NCI-H1105 treated with DMSO at 0.1 percent for 48 hours (cell line): ENCODE measurements around the gene CELF4.

ENCODE experiments used
- DNase-seq: peaks from one replicate; lab custom pipeline; 2025; lab: John Stamatoyannopoulos, UW

CELF4 gene

DNA sequence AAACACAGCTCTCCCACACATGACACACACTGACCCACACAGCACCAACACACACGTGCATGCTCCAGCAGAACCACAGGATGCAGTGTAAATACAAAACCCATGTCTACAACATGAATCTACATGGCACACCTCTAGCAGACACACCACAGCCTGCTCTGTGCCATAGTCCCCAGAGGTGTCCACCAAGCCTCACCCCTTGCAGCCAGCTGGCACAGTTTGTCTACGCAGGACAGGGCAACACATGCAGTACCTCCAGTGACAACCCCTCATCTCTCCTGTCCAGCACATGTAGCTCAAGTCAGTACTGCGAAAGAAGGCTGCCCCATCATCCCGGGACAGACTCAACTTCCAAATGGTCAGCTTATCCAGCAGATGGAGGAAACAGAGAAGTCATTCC lies 18.9 kb downstream of the CELF4 start:
- no peak for DNase-seq

DNA sequence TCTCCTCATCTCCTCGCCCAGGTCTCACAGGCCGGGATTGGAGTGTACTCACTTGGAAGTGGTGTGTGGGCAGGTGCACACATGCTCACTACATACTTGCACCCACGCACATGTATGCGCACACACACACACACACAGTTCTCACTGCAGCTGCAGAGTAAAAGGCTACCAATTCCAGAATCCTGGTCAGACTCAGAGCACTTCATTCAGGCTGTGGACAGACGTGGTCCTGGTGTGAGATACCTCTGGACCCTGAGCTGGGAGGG lies 19.4 kb downstream of the CELF4 start:
- DNase-seq, result no peak

DNA sequence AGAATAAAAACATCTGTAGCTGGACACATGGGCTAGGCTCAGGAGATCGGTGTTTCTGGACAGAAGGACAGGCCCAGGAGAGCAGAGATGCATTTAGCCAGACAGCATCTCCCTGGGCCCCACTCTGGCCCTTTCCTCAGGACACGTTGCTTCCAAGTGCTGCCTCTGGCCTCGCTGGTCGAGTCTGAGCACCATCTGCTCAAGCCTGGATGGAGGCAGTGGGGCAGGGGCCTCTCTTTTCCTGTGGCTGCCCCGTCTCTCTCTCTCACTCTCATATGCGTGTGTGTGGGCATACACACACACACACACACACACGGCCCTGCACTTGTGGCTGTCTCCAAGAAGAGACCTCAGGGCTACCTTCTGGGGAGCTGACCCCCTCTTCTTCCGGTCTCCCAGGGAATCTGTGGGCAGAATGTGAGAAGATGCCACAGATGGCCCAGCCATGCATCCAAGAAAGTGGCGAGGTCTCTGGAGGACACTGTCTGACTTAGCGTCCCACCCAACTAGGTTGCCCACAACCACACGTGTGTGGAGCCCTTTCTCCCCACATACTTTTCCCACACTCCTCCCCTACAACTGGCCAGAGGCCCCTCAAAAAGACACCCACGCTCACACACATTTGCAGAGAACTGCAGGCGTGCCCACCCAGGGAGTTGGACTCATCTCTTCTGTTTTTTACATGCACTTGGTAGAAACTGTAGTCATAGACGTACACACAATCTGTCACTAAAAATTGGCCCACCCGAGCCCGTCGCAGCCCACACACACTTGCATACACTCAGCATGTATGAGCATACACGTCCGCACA lies 19.9 kb downstream of the CELF4 start:
- no peak for DNase-seq

DNA sequence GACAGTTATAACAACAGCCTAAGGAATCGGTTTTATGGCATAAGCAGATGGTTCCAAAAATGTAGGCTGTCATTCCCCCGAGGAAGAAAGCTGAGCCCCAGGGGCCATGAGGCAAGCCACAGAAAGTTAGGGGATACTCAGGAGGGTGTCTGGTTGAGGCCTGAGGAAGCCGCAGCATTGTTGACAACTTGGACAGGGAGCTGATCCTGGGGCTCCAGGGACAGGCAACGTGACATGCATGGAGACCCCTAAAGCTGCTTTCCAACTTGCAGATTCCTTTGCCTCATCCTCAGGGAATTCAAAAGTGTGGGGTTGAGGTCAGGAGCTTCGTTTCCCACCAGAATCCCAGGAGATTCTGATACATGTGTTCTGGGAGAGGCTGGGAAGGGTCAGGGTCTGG lies 20.9 kb downstream of the CELF4 start:
- no peak for DNase-seq

DNA sequence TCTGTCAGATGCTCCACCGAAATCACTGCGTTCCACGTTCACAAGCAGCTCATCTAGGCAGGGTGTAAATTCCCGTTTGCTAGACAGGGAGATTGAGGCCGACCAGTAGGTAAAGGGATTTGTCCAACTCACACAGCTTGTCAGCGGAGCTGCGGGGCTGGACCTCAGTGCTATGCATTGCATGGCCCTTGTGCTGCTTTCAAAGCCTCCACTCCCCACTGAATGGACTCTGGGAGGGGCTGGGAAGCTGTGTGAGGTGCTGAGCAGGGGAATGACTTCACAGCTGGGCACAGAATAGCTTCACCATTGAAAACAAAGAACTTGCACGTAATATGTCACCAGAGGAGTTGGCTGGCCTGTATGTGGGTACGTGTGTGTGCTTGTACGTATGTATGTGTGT lies 21.4 kb downstream of the CELF4 start:
- DNase-seq, result no peak

DNA sequence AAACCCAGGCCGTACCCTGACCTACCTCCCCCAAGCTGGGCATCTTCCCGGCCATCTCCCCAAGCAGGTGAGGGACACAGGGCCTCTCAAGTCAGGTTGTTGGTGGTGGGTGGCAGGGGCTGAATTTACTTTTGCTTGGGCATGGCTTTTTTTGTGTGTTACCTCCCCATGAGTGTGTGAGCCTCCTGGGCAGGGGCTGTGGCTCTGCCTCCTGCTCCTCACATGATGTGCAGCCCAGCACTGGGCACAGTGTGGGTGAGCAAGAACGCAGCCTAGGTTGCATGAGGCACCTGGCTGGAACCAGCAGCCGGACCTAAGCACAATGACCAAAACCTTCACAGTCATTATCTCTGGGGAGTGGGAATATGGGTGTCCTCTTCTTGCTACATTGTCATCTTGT lies 22.3 kb downstream of the CELF4 start:
- no peak for DNase-seq

DNA sequence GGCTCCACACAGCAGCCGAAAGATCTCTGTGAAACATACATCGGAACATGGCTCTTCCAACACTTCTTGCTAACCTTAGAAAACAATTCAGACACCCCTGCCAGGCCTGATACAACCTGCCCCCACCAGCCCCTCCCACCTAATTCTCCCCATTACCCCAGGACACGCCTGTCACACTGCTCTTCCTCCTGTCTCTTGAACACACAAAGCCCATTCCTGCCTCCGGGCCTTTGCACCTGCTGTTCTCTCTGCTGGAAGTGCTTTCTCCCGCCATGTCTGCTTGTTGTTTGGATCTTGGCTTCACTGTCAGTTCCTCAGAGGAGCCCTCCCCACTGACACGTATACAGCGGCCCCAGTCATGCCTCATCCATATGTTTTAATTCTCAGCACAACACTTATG lies 24.1 kb downstream of the CELF4 start:
- DNase-seq, result no peak

DNA sequence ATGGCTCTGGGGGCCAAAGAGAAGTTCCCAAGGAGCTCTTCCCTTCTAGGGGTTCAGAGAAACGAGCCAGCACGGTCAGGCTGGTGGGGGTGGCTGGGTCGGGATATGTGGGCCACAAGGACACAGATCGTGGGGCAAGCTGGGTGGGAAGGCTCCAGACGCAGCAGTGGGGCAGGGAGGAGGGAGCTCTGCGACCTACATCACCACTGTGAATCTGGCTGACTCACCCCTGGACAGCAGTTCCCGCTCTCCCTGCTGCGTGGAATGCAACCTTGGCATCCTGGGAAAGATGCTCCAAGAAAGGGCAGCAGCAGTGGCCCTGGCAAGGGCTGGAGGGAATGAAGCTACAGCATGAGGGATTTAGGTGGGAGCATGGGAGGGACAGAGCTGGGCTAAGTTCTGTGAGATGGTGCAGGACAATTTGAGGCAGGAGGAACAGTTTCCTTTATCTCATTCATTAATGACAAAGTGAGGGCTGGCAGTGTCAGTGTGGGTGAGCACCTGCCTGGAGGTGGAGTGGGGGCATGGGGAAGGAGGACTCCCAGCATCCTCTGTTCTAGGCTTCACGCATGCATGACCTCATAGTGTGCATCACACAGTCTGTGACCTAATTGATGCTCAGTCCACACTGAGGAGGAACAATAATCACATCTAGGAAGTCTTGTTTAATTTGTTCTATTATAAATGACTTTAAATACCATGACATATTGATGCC lies 25.0 kb downstream of the CELF4 start:
- no peak for DNase-seq

DNA sequence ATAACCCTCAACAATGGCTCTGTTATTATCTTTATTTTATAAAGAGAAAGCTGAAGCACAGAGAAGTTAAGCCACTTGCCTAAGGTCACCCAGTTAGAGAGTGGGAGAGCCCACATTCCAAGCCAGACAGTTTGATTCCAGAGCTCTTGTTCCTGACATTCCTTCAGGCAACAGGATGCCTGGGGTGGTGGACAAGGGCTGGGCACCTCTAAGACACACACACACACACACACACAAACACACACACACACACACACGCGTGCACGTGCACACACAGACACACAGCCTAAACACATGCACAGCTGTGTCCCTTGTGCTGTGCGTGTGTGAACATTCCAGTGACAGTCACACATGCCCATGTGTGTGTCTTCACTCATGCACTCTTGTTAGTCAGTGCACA lies 26.4 kb downstream of the CELF4 start:
- no peak for DNase-seq

DNA sequence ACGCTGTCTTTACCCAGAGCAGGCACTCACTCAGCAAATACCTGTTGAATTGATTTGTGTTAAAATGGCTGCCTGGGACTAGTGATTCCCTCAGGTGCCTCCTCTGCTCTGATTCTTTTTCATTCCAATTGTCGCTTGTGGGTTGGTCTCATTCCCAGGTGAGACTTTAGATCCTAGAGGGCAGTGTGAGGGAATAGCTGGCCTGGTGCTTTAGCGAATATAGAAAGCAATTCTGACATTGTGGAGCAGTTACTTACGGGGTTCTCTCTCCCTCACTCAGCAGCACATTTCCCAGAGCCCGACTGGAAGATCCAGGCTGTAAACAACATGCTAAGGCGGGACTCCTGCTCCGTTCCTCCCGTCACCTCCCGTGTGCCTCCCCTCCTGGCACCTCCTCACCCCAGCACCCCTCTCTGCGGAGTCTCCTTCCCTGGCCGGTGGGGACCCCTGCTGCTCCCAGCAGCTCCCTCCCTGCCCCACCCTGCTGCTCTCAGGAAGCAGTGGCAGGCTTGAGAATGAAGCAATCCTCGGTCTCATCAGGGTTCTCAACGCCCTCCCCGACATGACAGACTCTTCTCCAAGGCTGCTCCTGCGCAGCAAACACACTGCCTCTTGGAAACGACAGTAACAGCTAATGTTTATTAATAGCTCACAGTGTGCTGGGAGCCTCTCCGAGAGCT lies 26.9 kb downstream of the CELF4 start:
- no peak for DNase-seq

DNA sequence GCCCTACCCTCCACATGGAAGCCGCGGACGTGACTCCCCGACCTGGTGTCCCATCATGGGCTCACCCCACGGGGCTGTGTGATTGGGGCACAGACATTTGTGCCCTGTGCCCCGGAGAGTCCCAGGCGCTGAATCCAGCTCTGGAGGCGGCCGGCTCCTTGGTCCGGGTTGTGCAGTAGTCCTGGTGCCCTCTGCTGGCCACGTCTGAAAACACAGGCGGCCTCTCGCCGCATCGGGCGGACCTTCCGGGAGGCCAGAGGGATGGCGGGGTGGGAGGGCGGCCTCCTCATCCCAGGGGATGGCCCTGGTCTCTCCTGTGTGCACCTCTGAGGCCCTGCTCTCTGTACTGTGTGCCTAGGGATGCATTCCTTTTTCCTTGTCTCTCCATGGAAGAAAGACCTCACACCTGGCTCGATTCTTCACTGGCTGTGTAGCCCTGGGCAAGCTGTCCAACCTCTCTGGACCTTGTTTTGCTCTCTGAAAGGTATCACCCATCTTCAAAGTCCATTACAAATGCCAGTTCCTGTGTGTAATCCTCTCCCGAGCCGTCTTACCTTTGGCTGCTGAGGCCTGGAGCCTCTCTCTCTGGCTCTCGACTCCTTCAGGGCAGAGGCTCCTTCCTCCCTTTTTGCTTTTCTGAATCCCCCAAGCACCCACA lies 27.6 kb downstream of the CELF4 start:
- DNase-seq, result peak; percentile 7

DNA sequence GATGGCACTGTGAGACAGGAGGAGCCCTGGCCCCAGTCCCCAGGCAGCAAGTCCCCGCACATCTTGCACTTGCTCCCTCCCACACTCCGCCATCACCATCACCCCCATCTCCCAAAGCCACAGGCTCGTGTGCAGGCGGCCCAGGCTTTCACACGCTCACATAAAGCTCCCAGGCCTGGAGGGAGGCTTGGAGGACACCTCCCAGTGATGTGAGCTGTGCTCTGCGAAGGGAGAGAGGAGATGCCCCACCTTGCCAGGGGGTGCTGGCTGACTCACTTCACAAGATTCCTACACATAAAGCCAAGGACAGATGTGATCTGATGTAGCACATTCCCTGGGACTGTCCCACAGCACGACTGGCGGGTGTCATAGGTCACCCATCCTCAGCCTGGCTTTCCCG lies 28.9 kb downstream of the CELF4 start:
- DNase-seq, result no peak

DNA sequence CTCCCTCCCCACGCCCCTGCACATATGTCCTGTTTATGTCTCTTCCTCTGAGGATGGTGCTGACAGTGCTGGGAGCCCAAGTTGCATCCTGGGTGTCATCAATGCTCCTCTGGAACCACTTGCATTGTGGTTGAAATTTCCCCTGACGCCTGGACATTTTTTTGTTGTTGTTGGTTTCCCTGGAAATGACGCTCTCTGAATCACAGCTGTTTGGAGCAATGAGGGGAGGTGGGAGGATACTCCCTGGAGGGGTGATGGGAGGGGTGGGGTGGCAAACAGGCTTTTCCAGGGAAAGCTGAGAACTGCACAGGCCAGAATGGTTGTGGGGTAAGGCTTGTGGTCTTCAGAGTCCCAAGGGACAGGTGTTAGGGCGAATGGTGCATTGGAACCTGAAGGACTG lies 29.6 kb downstream of the CELF4 start:
- DNase-seq, result no peak

DNA sequence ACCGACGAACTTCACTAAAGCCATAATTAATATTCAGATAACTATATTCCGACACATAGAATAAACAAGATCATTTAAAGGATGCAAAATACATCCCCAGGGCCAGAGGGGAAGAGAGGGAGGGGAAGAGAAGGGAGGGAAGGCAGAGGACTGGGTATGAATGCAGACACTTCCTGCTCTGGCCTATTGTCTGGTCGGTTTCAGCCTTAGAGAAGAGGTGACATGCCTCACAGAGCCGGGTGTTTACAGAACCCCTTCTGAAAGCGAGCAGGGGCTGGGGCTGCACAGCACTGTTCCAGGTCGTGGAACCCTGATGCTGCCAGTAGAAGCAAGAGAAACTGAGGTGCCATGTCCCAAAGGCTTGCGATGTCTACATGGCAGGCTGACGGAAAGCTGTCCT lies 31.0 kb downstream of the CELF4 start:
- DNase-seq, result no peak

DNA sequence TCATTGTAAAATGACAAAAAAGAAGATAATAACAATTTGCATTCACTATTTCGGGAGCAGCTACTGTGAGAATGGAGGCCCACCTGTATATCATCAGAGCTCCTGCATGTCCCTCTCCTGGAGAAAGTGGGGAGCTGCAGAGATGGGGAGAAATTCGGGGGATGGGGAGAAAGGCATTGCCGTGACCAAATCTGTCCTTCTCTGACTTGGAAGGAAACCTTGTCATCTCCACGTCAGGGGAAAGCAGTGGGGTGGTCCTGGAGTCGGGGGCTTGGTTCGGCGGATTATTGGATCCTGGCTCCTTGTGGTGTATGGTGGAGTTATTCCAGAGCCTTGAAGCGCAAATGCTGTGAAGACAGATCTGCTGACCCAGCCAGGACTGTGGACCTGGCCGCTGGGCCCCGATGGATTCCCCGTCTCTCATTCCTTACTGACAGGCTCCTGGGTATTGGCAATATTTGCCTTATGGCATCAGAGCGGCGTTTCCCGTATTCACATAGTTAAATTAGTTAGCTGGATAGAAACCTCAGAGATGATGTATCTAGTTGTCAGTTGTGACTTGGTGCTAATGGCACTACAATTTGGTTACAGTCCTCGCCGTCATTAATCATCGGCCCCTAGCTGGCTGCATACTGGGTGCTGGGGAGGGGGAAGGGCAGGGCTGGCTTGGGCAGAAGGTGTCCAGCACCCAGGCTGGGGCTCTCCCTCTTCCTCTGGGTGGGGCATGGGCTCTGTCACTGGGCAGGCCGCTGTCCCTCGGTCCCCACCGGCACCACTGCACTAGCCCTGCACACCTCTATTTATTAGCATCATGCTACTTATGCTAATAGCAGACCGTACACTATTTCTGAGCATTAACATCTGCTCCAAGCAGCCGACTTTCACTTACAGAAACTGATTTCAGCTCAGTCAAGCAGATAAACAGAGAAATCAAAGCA lies 31.7 kb downstream of the CELF4 start:
- DNase-seq, result no peak

DNA sequence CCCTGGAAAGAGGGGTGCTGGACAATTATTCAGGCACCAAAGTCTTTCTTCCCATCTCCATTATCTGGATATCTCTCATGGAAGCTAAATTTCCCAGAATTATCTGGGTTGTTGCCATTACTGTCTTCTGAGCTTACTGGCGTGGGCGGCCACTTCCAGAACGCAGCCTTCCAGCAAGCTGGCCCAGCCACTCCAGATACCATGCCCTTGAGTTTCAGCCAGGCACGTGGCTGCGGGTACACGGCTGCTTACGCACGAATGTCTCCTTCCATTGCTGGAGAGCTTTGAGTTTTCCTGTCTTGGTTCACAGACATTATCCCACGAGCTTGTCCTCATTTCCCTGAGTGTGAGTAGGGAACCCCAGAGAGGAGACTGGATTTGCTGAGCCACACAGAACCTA lies 32.7 kb downstream of the CELF4 start:
- no peak for DNase-seq

DNA sequence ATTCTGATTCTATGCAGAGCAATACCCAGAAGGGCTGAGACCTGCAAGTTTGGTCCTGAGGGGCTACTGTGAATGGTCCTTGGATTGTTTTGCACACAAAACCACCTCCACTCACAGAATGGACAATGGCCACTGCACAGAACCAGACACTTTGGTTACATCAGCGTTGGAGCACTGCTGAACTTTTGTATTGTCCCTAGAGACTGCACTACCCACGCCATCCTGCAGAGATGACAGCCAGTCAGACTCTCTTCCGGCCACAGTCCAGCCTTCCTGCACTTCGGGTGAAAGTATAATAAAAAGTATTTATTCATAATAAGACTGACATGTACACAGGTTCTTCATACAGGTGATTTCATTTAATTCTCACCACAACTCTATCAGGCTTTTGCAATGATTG lies 35.7 kb downstream of the CELF4 start:
- no peak for DNase-seq

DNA sequence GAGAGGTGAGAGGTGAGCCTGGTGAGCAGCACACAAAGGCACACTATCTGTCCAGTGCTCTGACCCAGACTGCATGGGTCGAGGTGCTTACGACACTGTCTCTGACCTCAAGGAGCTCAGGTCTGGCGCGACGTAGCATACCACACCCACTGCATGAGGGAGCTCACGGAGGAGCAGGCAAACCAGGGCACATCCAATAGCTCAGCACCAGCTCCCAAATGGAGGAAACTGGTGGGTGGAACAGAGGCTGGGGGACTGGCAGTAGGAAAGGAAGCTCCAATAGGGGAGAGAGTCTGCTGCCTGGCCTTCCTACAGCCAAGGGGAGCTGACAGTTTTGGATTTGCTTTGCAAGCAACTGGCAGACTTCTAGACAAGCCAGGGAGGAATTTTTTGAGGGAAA lies 36.3 kb downstream of the CELF4 start:
- no peak for DNase-seq

DNA sequence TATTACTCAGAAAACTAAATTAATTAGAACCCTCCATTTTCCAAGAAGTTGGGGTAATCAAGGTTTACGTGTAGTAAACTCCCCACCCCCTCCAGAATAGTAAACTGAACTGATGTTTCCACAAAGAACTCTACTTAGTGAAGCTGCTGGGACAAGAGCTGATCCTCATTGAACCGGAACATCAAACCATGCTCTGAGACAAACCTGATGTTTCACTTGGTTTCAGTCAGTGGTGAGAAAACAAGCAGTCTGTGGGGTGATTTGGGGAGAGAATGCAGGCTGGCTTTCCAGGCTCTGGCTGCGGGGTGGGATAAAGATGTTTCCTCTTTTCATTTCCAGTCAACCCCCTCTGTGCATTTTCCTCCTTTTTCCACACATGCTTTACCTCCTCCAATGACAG lies 38.2 kb downstream of the CELF4 start:
- DNase-seq, result no peak

DNA sequence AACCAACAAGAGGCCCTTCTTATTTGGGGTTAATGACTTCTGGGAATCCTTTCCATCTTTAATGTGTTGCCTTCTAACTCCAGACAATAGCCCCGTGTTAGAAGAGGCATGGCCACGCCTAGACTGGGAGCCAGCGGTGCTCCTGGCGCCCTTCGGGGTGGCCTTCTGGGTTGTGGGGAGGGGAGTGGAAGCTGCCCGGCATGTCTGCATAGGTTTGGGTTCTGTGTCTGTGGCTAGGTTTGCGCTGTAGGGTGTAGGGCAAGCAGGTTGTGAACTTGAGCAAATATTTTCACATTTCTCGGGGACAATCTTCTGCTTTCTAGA lies 40.4 kb downstream of the CELF4 start:
- DNase-seq, result no peak

DNA sequence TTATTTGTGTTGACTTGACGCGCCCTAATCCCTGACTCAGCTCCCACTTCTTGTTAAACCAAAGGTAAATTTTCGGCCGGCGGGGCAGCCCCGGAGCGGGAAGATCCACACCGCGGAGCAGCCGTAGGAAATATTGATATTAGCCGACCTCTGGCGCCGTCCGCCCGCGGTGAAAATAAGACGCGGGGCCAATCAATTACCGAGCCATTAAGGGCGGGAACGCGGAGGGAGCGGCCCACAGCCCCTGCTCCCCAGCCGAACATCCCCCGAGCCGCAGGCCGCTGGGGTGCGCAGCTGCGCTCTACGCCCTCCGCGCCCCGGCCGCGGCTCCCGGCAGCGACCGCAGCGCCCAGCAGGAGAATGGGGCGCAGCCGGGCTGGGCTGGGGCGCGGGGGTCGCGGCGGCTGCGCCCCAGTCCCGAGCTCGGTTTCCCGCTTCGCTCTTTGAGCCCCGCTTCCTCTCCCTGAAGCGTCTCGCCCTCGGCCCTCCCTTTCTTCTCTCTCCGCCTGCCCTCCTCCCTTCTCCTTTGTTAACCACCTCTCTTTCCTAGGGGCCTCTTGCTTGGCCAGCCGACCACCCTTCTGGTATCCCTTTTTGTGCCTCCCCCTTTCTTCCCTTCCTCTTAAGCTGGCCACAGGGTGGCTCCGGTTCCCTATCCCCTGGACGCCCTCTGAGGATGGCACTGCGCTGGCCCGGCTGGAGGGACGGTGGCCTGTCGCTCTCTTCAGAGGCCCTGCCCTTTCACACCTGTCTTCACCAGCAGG lies 40.9 kb downstream of the CELF4 start:
- no peak for DNase-seq
